H9 (cell line): ENCODE data around the gene TSC22D1. TPM values are rescaled to one million over a fixed set of nuclear protein-coding genes. Genes with fewer than 3 reads are reported as not detected.

Experiments
- DNase-seq: peaks from one replicate; pipeline ENCODE4 v3.0.0-alpha.2; 2017
- H2AFZ ChIP-seq: one replicate; pipeline ENCODE4 v1.6.1; 2013; ENCODE audit warnings: mild to moderate bottlenecking, low read length, control low read depth, moderate library complexity
- H2AK5ac ChIP-seq: 2 replicates; pipeline ENCODE4 v1.6.1; 2013; ENCODE audit warnings: low read length, control low read depth, mixed read lengths; ENCODE audit not compliant: insufficient read length
- H2BK120ac ChIP-seq: one replicate; pipeline ENCODE4 v1.6.1; 2013; ENCODE audit warnings: low read depth, mild to moderate bottlenecking, low read length, control low read depth, inconsistent platforms; ENCODE audit not compliant: poor library complexity, severe bottlenecking
- H2BK12ac ChIP-seq: 2 replicates; pipeline ENCODE4 v1.6.1; 2013; ENCODE audit warnings: low read length, control low read depth, mixed read lengths, low read depth; ENCODE audit not compliant: insufficient read length
- H2BK15ac ChIP-seq: 2 replicates; pipeline ENCODE4 v1.6.1; 2013; ENCODE audit warnings: low read depth, low read length, control low read depth
- H2BK20ac ChIP-seq: one replicate; pipeline ENCODE4 v1.6.1; 2013; ENCODE audit warnings: low read depth, mild to moderate bottlenecking, low read length, control low read depth, inconsistent platforms; ENCODE audit not compliant: poor library complexity, severe bottlenecking
- H2BK5ac ChIP-seq: 2 replicates; pipeline ENCODE4 v1.6.1; 2013; ENCODE audit warnings: low read length, control low read depth, mixed read lengths; ENCODE audit not compliant: insufficient read length
- H3K14ac ChIP-seq: 2 replicates; pipeline ENCODE4 v1.6.1; 2013; ENCODE audit warnings: low read length, control low read depth; ENCODE audit not compliant: insufficient read depth
- H3K18ac ChIP-seq: 2 replicates; pipeline ENCODE4 v1.6.1; 2013; ENCODE audit warnings: low read depth, mild to moderate bottlenecking, mixed read lengths, low read length, control low read depth; ENCODE audit not compliant: insufficient read length
- H3K23ac ChIP-seq: 2 replicates; pipeline ENCODE4 v1.6.1; 2013; ENCODE audit warnings: low read length, control low read depth, mixed read lengths, low read depth; ENCODE audit not compliant: insufficient read length
- H3K23me2 ChIP-seq: 2 replicates; pipeline ENCODE4 v1.6.1; 2013; ENCODE audit warnings: low read depth, mild to moderate bottlenecking, mixed read lengths, low read length, control low read depth; ENCODE audit not compliant: insufficient read length, poor library complexity, severe bottlenecking
- H3K27ac ChIP-seq: 2 replicates; pipeline ENCODE4 v1.5.1; 2013; ENCODE audit warnings: low read length, control low read depth, mixed read lengths, low read depth; ENCODE audit not compliant: insufficient read length
- H3K27me3 ChIP-seq: 2 replicates; pipeline ENCODE4 v1.6.1; 2013; ENCODE audit warnings: low read length, control low read depth, inconsistent platforms; ENCODE audit not compliant: insufficient read depth
- H3K4ac ChIP-seq: 2 replicates; pipeline ENCODE4 v1.6.1; 2013; ENCODE audit warnings: low read depth, mild to moderate bottlenecking, control low read depth, inconsistent platforms, low read length, moderate library complexity
- H3K4me1 ChIP-seq: 2 replicates; pipeline ENCODE4 v1.6.1; 2013; ENCODE audit warnings: low read length, control low read depth, inconsistent platforms; ENCODE audit not compliant: insufficient read depth
- H3K4me2 ChIP-seq: 2 replicates; pipeline ENCODE4 v1.6.1; 2013; ENCODE audit warnings: low read length, control low read depth, mixed read lengths; ENCODE audit not compliant: insufficient read length, insufficient read depth
- H3K56ac ChIP-seq: 2 replicates; pipeline ENCODE4 v1.6.1; 2013; ENCODE audit warnings: low read depth, mild to moderate bottlenecking, mixed read lengths, low read length, control low read depth; ENCODE audit not compliant: insufficient read length
- H3K79me1 ChIP-seq: 2 replicates; pipeline ENCODE4 v1.6.1; 2013; ENCODE audit warnings: low read depth, mild to moderate bottlenecking, moderate library complexity, low read length, control low read depth, inconsistent platforms; ENCODE audit not compliant: insufficient read depth, poor library complexity, severe bottlenecking
- H3K79me2 ChIP-seq: 2 replicates; pipeline ENCODE4 v1.6.1; 2013; ENCODE audit warnings: low read length, control low read depth, inconsistent platforms; ENCODE audit not compliant: insufficient read depth
- H3K9ac ChIP-seq: 2 replicates; pipeline ENCODE4 v1.6.1; 2013; ENCODE audit warnings: low read length, control low read depth, mixed read lengths; ENCODE audit not compliant: insufficient read length; ENCODE audit errors: extremely low read depth
- H3K9me3 ChIP-seq: one replicate; pipeline ENCODE4 v1.6.1; 2013; ENCODE audit warnings: low read depth, low read length, inconsistent platforms; ENCODE audit not compliant: control insufficient read depth
- H3T11ph ChIP-seq: one replicate; pipeline ENCODE4 v1.6.1; 2013; ENCODE audit warnings: mild to moderate bottlenecking, low read length, control low read depth, inconsistent platforms
- H4K20me1 ChIP-seq: one replicate; pipeline ENCODE4 v1.6.1; 2013; ENCODE audit not compliant: control insufficient read depth, insufficient read length, insufficient read depth
- H4K5ac ChIP-seq: 2 replicates; pipeline ENCODE4 v1.6.1; 2013; ENCODE audit warnings: low read depth, mild to moderate bottlenecking, mixed read lengths, low read length, control low read depth; ENCODE audit not compliant: insufficient read length
- H4K8ac ChIP-seq: replicated peaks from 2 replicates; pipeline ENCODE4 v1.6.1; 2013; ENCODE audit warnings: low read length, control low read depth, mixed read lengths, low read depth; ENCODE audit not compliant: insufficient read length
- H4K91ac ChIP-seq: 2 replicates; pipeline ENCODE4 v1.6.1; 2013; ENCODE audit warnings: low read depth, mild to moderate bottlenecking, moderate library complexity, mixed read lengths, low read length, control low read depth; ENCODE audit not compliant: insufficient read length
- H3K27ac Mint-ChIP-seq, 3 experiments: 2 replicates in 2 of 3; 3 replicates in 1 of 3; pipeline ENCODE4 v1.8.0; 2020 to 2021; ENCODE audit warnings: mixed read lengths in 3 of 3, mild to moderate bottlenecking in 1 of 3, moderate library complexity in 1 of 3
- H3K27me3 Mint-ChIP-seq: 2 replicates; pipeline ENCODE4 v1.8.0; 2021; ENCODE audit warnings: low read depth, mild to moderate bottlenecking, moderate library complexity, mixed read lengths
- H3K36me3 Mint-ChIP-seq, 3 experiments: 2 replicates in 2 of 3; 3 replicates in 1 of 3; pipeline ENCODE4 v1.8.0; 2020 to 2021; ENCODE audit warnings: low read depth in 3 of 3, mixed read lengths in 3 of 3; ENCODE audit not compliant: insufficient read depth in 1 of 3
- H3K4me1 Mint-ChIP-seq, 2 experiments: 2 replicates each; pipeline ENCODE4 v1.8.0; 2020; ENCODE audit warnings: mixed read lengths in 2 of 2
- H3K4me3 Mint-ChIP-seq, 2 experiments: 2 replicates in 1 of 2; 3 replicates in 1 of 2; pipeline ENCODE4 v1.8.0; 2020 to 2021; ENCODE audit warnings: mild to moderate bottlenecking in 2 of 2, mixed read lengths in 2 of 2, moderate library complexity in 1 of 2
- H3K9me3 Mint-ChIP-seq, 2 experiments: 2 replicates in 1 of 2; 3 replicates in 1 of 2; pipeline ENCODE4 v1.8.0; 2020; ENCODE audit warnings: mild to moderate bottlenecking in 2 of 2, mixed read lengths in 2 of 2, moderate library complexity in 1 of 2
- WGBS: extraction: QIAGEN DNeasy Blood & Tissue Kit; methylation state at CpG from one replicate; pipeline ENCODE4 v1.1.7; 2013; ENCODE audit warnings: missing lambda C conversion rate, low lambda C conversion rate, mixed read lengths; ENCODE audit not compliant: insufficient read length; ENCODE audit errors: extremely low coverage; 5-methylcytosine and 5-hydroxymethylcytosine counted together
- total RNA-seq: library from RNA; stranded (reverse); gene quantifications from 2 replicates; pipeline ENCODE4 v1.2.1, GENCODE V29; 2021
- TF ChIP-seq, protein P1 (sequence below): fragments of 200-600 bp; sonication (generic); conservative IDR thresholded peaks from 3 replicates; pipeline ENCODE4 v1.8.0; 2021; ENCODE audit warnings: antibody characterized with exemption, mild to moderate bottlenecking

Gene TSC22D1
- total RNA-seq, 1 experiment from 2014 or later: 76.7 TPM

GRCh38 chr13:44416744-44417143 lies 159.4 kb downstream of the TSC22D1 start:
- H3K4me2 ChIP-seq: no peak overlapping the region
- no peak overlapping the region for H3K4ac ChIP-seq
- H2BK120ac ChIP-seq: no peak overlapping the region
- H4K5ac ChIP-seq: no peak overlapping the region
- H3K27ac ChIP-seq: no peak overlapping the region
- H3K9ac ChIP-seq: no peak overlapping the region
- no peak overlapping the region for H2BK5ac ChIP-seq
- H3K14ac ChIP-seq: no peak overlapping the region
- H2AK5ac ChIP-seq: no peak overlapping the region
- no peaks in the 10 kb centered on the region for H3K9me3 ChIP-seq
- H3K18ac ChIP-seq: no peak overlapping the region
- no peak overlapping the region for H3K27ac Mint-ChIP-seq
- no peaks in the 10 kb centered on the region for H3K79me2 ChIP-seq
- no peak overlapping the region for H2BK12ac ChIP-seq
- no peak overlapping the region for H3T11ph ChIP-seq
- H4K8ac ChIP-seq: no peak overlapping the region
- H3K23me2 ChIP-seq: no peaks in the 10 kb centered on the region
- H2BK15ac ChIP-seq: no peak overlapping the region
- H3K4me1 ChIP-seq: peaks cover 9% of the 10 kb centered on the region
- TF ChIP-seq, protein P1, sequence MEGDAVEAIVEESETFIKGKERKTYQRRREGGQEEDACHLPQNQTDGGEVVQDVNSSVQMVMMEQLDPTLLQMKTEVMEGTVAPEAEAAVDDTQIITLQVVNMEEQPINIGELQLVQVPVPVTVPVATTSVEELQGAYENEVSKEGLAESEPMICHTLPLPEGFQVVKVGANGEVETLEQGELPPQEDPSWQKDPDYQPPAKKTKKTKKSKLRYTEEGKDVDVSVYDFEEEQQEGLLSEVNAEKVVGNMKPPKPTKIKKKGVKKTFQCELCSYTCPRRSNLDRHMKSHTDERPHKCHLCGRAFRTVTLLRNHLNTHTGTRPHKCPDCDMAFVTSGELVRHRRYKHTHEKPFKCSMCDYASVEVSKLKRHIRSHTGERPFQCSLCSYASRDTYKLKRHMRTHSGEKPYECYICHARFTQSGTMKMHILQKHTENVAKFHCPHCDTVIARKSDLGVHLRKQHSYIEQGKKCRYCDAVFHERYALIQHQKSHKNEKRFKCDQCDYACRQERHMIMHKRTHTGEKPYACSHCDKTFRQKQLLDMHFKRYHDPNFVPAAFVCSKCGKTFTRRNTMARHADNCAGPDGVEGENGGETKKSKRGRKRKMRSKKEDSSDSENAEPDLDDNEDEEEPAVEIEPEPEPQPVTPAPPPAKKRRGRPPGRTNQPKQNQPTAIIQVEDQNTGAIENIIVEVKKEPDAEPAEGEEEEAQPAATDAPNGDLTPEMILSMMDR: no peak
- peaks cover 4 to 7% of the 10 kb centered on the region in 2 experiments; a peak in 2 of 5 replicates for H3K9me3 Mint-ChIP-seq
- no peaks in the 10 kb centered on the region for H4K20me1 ChIP-seq
- DNase-seq: no peak
- H2BK20ac ChIP-seq: no peak overlapping the region
- 0 out of 5 replicates have a peak overlapping the region, but pooled peaks of 1 of the 2 experiments have one; percentile 19 for H3K4me3 Mint-ChIP-seq
- peaks cover 0 to 5% (median 0%) of the 10 kb centered on the region in 3 experiments; a peak in 3 of 7 replicates for H3K36me3 Mint-ChIP-seq
- H4K91ac ChIP-seq: no peak overlapping the region
- H3K79me1 ChIP-seq: no peaks in the 10 kb centered on the region
- H3K27me3 ChIP-seq: no peaks in the 10 kb centered on the region; the same call in 1 of the 2 replicates
- WGBS: no CpG with 5 or more reads among the region's 6 CpGs
- H3K27me3 Mint-ChIP-seq: peaks cover 30% of the 10 kb centered on the region
- no peak overlapping the region for H3K56ac ChIP-seq
- peaks cover 47 to 53% of the 10 kb centered on the region in 2 experiments for H3K4me1 Mint-ChIP-seq
- no peak overlapping the region for H2AFZ ChIP-seq
- no peak overlapping the region for H3K23ac ChIP-seq
